ENCODE results near the gene HTR1B. TPM values are rescaled to one million over a fixed set of nuclear protein-coding genes. Genes with fewer than 3 reads are reported as not detected.

HTR1B gene
- total and polyA plus RNA-seq, 9 of the 15 experiments (the other 6 are each of a cell fraction or from before 2014, with no cell fraction given), result not detected

DNA sequence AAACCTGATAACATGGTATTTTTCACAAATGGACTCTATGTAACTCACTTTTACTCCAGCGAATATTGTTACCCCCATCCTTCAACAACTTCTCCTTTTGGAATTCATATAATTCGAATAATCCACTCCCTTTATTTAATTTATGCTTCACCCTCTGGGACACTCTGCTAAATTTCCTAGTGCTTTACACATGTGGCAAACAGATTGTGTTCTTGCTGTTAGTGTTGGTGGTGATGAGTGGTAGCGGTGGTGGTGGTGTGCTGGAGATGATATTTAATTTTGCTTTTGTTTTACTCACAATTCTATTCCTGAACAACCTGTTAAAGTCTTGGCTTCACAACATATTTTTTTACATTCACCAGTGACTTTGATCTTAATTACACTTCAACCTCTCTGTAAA, 32.8 kb downstream of the HTR1B start (continued):
- TF ChIP-seq, protein P1, sequence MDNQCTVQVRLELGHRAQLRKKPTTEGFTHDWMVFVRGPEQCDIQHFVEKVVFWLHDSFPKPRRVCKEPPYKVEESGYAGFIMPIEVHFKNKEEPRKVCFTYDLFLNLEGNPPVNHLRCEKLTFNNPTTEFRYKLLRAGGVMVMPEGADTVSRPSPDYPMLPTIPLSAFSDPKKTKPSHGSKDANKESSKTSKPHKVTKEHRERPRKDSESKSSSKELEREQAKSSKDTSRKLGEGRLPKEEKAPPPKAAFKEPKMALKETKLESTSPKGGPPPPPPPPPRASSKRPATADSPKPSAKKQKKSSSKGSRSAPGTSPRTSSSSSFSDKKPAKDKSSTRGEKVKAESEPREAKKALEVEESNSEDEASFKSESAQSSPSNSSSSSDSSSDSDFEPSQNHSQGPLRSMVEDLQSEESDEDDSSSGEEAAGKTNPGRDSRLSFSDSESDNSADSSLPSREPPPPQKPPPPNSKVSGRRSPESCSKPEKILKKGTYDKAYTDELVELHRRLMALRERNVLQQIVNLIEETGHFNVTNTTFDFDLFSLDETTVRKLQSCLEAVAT (IDR thresholded peaks at IDR 0.05), result no peak
- TF ChIP-seq, protein P2, sequence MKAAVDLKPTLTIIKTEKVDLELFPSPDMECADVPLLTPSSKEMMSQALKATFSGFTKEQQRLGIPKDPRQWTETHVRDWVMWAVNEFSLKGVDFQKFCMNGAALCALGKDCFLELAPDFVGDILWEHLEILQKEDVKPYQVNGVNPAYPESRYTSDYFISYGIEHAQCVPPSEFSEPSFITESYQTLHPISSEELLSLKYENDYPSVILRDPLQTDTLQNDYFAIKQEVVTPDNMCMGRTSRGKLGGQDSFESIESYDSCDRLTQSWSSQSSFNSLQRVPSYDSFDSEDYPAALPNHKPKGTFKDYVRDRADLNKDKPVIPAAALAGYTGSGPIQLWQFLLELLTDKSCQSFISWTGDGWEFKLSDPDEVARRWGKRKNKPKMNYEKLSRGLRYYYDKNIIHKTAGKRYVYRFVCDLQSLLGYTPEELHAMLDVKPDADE (conservative IDR thresholded peaks at IDR 0.05; ENCODE audit: control insufficient read depth, low read depth, low read length), result no peak
- TF ChIP-seq CBX1 (IDR thresholded peaks at IDR 0.05; ENCODE audit: low read depth) (no peak), TAF15 (IDR thresholded peaks at IDR 0.05; ENCODE audit: low read depth, low read length) (no peak), RNF2 (IDR thresholded peaks at IDR 0.05) (no peak), ETV1 (tag; conservative IDR thresholded peaks at IDR 0.05; ENCODE audit: low read depth) (no peak), ZNF224 (CRISPR knock-in tag; IDR thresholded peaks at IDR 0.05) (no peak), ZNF12 (CRISPR knock-in tag; IDR thresholded peaks at IDR 0.05) (no peak), XRCC3 (IDR thresholded peaks at IDR 0.05) (no peak), CCAR2 (IDR thresholded peaks at IDR 0.05; ENCODE audit: low read depth, low read length) (no peak), NRF1 (conservative IDR thresholded peaks at IDR 0.05 in 1 of 2, IDR thresholded peaks at IDR 0.05 in 1 of 2) (no peak)
- TF ChIP-seq, protein P3, sequence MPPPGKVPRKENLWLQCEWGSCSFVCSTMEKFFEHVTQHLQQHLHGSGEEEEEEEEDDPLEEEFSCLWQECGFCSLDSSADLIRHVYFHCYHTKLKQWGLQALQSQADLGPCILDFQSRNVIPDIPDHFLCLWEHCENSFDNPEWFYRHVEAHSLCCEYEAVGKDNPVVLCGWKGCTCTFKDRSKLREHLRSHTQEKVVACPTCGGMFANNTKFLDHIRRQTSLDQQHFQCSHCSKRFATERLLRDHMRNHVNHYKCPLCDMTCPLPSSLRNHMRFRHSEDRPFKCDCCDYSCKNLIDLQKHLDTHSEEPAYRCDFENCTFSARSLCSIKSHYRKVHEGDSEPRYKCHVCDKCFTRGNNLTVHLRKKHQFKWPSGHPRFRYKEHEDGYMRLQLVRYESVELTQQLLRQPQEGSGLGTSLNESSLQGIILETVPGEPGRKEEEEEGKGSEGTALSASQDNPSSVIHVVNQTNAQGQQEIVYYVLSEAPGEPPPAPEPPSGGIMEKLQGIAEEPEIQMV (tag; conservative IDR thresholded peaks at IDR 0.05; ENCODE audit: low read depth), result no peak
- TF ChIP-seq, protein P4, sequence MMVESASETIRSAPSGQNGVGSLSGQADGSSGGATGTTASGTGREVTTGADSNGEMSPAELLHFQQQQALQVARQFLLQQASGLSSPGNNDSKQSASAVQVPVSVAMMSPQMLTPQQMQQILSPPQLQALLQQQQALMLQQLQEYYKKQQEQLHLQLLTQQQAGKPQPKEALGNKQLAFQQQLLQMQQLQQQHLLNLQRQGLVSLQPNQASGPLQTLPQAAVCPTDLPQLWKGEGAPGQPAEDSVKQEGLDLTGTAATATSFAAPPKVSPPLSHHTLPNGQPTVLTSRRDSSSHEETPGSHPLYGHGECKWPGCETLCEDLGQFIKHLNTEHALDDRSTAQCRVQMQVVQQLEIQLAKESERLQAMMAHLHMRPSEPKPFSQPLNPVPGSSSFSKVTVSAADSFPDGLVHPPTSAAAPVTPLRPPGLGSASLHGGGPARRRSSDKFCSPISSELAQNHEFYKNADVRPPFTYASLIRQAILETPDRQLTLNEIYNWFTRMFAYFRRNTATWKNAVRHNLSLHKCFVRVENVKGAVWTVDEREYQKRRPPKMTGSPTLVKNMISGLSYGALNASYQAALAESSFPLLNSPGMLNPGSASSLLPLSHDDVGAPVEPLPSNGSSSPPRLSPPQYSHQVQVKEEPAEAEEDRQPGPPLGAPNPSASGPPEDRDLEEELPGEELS (CRISPR knock-in tag; IDR thresholded peaks at IDR 0.05; ENCODE audit: borderline replicate concordance), result no peak
